Thyroid gland (tissue), 4 donors: Measurements from ENCODE around the gene TMEM18.

Experiments used
- CTCF ChIP-seq, 6 experiments: fragments of 200-600 bp in 3 of 6; fragments of 450-650 bp in 3 of 6; sonication (generic) in 3 of 6; IDR thresholded peaks; one replicate each; pipeline ENCODE4 v1.5.1; 2016 to 2019; ENCODE audit warnings: antibody characterized with exemption in 6 of 6, mild to moderate bottlenecking in 2 of 6, inconsistent platforms in 1 of 6, moderate library complexity in 1 of 6
- POLR2A ChIP-seq, 2 donors: fragments of 450-650 bp; IDR thresholded peaks; one replicate each; pipeline ENCODE4 v1.6.1; 2017; ENCODE audit warnings: antibody characterized with exemption in 2 of 2, mild to moderate bottlenecking in 2 of 2, moderate library complexity in 1 of 2

- no peak for TF ChIP-seq CTCF (IDR thresholded peaks at IDR 0.05)
- no peak for TF ChIP-seq POLR2A (IDR thresholded peaks at IDR 0.05)
These were observed 17.0 kb upstream of the TMEM18 start for GRCh38 chr2:694174-694573.
